HepG2 (cell line): ENCODE data around the gene LDLRAP1. TPM values are rescaled to one million over a fixed set of nuclear protein-coding genes. Genes with fewer than 3 reads are reported as not detected.

Source experiments
- ATAC-seq: fragments of 200-7000 bp; cut with Tn5 transposase; 3 replicates; pipeline ENCODE4 v1.9.1; 2020; ENCODE audit warnings: mild to moderate bottlenecking, moderate library complexity
- BruUV-seq: library from RNA; stranded (reverse); fragments of 400-500 nt; replicated peaks from 2 replicates; lab custom pipeline; 2021; lab: Mats Ljungman, UMichigan
- CTCF ChIA-PET: fragments of 300-600 bp; formaldehyde crosslinking; extraction: SDS; loops from one replicate; lab custom pipeline; 2021; ENCODE audit warnings: low total read pairs, inconsistent platforms, low intra/inter-chr PET ratio; lab: Yijun Ruan, JAX
- POLR2A ChIA-PET: fragments of 350-600 bp; sonication (Branson Sonifier 250); formaldehyde crosslinking; loops from one replicate; lab custom pipeline; 2020; ENCODE audit warnings: antibody characterized with exemption, inconsistent platforms; lab: Yijun Ruan, JAX
- DNase-seq: peaks from one replicate; pipeline ENCODE4 v3.0.0-alpha.2; 2015; ENCODE audit warnings: low spot score
- FAIRE-seq: peaks from 3 replicates; lab custom pipeline; 2011; peaks lifted over from hg19 to GRCh38; lab: Jason Lieb, UNC
- H2AFZ ChIP-seq: one replicate; pipeline ENCODE4 v1.6.1; 2011; ENCODE audit warnings: low read length, inconsistent platforms
- H3K27ac ChIP-seq: fragments of 300-600 bp; 3 replicates; pipeline ENCODE4 v1.8.0; 2011; ENCODE audit warnings: mixed run types, mild to moderate bottlenecking, mixed read lengths, low read length, inconsistent platforms; ENCODE audit not compliant: insufficient read depth; ENCODE audit errors: extremely low read length
- H3K27me3 ChIP-seq, 2 experiments: fragments of 200-600 bp in 1 of 2; 2 replicates in 1 of 2; 3 replicates in 1 of 2; pipeline versions ENCODE4 v1.6.0 to v1.8.0; 2011; ENCODE audit warnings: low read length in 2 of 2, mild to moderate bottlenecking in 2 of 2, moderate library complexity in 2 of 2, inconsistent platforms in 1 of 2; ENCODE audit not compliant: insufficient read depth in 2 of 2, control insufficient read depth in 1 of 2
- H3K36me3 ChIP-seq, 2 experiments: fragments of 200-600 bp in 1 of 2; replicated peaks in 1 of 2; 2 replicates in 1 of 2; 3 replicates in 1 of 2; pipeline versions ENCODE4 v1.5.1 to v1.8.0; 2011; ENCODE audit warnings: low read length in 2 of 2, inconsistent platforms in 1 of 2; ENCODE audit not compliant: insufficient read depth in 2 of 2, control insufficient read depth in 1 of 2
- H3K4me1 ChIP-seq: 2 replicates; pipeline ENCODE4 v1.5.1; 2012; ENCODE audit warnings: low read length, inconsistent platforms; ENCODE audit not compliant: insufficient read depth
- H3K4me2 ChIP-seq: 2 replicates; pipeline ENCODE4 v1.6.0; 2011; ENCODE audit warnings: low read depth, low read length, inconsistent platforms
- H3K4me3 ChIP-seq, 3 experiments: fragments of 200-600 bp in 1 of 3; sonication (generic), shearing (Covaris generic) in 1 of 3; replicated peaks in 1 of 3; 2 replicates each; pipeline ENCODE4 v1.5.1; 2011 to 2016; ENCODE audit warnings: low read length in 3 of 3, inconsistent platforms in 2 of 3, low read depth in 2 of 3, mild to moderate bottlenecking in 2 of 3, control low read depth in 1 of 3, mixed read lengths in 1 of 3; ENCODE audit not compliant: insufficient read depth in 1 of 3
- H3K79me2 ChIP-seq: one replicate; pipeline ENCODE4 v1.6.1; 2011; ENCODE audit warnings: low read length, inconsistent platforms; ENCODE audit not compliant: insufficient read depth
- H3K9ac ChIP-seq: 2 replicates; pipeline ENCODE4 v1.6.0; 2011; ENCODE audit warnings: mild to moderate bottlenecking, low read depth, low read length, inconsistent platforms; ENCODE audit not compliant: insufficient read depth
- H3K9me3 ChIP-seq: 2 replicates; pipeline ENCODE4 v1.5.1; 2012; ENCODE audit warnings: mild to moderate bottlenecking, low read length
- H4K20me1 ChIP-seq: 2 replicates; pipeline ENCODE4 v1.6.0; 2011; ENCODE audit warnings: inconsistent platforms, mild to moderate bottlenecking, low read length, moderate library complexity; ENCODE audit not compliant: insufficient read depth
- ATM ChIP-seq: fragments of 450-650 bp; IDR thresholded peaks from 2 replicates; pipeline ENCODE4 v1.7.1; 2017; ENCODE audit warnings: mild to moderate bottlenecking, borderline replicate concordance
- MATR3 ChIP-seq: sonication (generic); formaldehyde crosslinking; IDR thresholded peaks from 2 replicates; pipeline ENCODE4 v1.4.0; 2020; ENCODE audit warnings: missing genetic modification reagents
- PAF1 ChIP-seq: IDR thresholded peaks from 2 replicates; pipeline ENCODE4 v1.6.1; 2016; ENCODE audit warnings: missing genetic modification reagents, missing compliant biosample characterization
- POGZ ChIP-seq: sonication (generic); formaldehyde crosslinking; IDR thresholded peaks from 2 replicates; pipeline ENCODE4 v1.4.0; 2020; ENCODE audit warnings: mild to moderate bottlenecking, missing genetic modification reagents
- RFXANK ChIP-seq: IDR thresholded peaks from 2 replicates; pipeline ENCODE4 v1.6.1; 2016
- ZFYVE20 ChIP-seq: sonication (generic); formaldehyde crosslinking; IDR thresholded peaks from 2 replicates; pipeline ENCODE4 v1.8.0; 2023; ENCODE audit warnings: low read depth, mild to moderate bottlenecking, moderate library complexity, missing genetic modification reagents, borderline replicate concordance
- ZNF142 ChIP-seq: sonication (generic); formaldehyde crosslinking; IDR thresholded peaks from 2 replicates; pipeline ENCODE4 v1.4.0; 2020; ENCODE audit warnings: missing genetic modification reagents
- ZNF484 ChIP-seq: sonication (generic); formaldehyde crosslinking; IDR thresholded peaks from 2 replicates; pipeline ENCODE4 v1.5.1; 2020; ENCODE audit warnings: mild to moderate bottlenecking, low read depth, missing genetic modification reagents, borderline replicate concordance
- ZNF777 ChIP-seq: sonication (generic); formaldehyde crosslinking; IDR thresholded peaks from 2 replicates; pipeline ENCODE4 v1.4.0; 2020; ENCODE audit warnings: missing genetic modification reagents
- ZNF841 ChIP-seq: sonication (generic); formaldehyde crosslinking; IDR thresholded peaks from 2 replicates; pipeline ENCODE4 v1.8.1; 2023; ENCODE audit warnings: missing genetic modification reagents, borderline replicate concordance
- WGBS: methylation state at CpG from one replicate; pipeline ENCODE4 v1.1.6; 2017; ENCODE audit warnings: low lambda C conversion rate; 5-methylcytosine and 5-hydroxymethylcytosine counted together
- in situ Hi-C: cut with HindIII; loops from 2 replicates; pipeline ENCODE4 v1.10.0; 2017; ENCODE audit warnings: low pct_unique_long_range_greater_than_20kb; ENCODE audit not compliant: extremely low pct_ligation_motif_present
- intact Hi-C: fragments of 100-400 bp; cut with micrococcal nuclease; formaldehyde crosslinking; loops from one replicate; pipeline ENCODE4 v1.10.0; 2022; ENCODE audit not compliant: unreplicated experiment
- polyA plus RNA-seq, 8 experiments: library from polyadenylated mRNA; depleted of rRNA in 3 of 8; stranded (reverse) in 7 of 8; unstranded in 1 of 8; fragments of >200 nt; fragmentation: Illumina TruSeq in 4 of 8; extraction: Trizol in 4 of 8; gene quantifications; 2 replicates each; pipeline versions ENCODE4 v1.2.1 to v1.2.3, GENCODE V29; 2011 to 2016; ENCODE audit warnings: low read depth in 4 of 8, missing spikeins in 1 of 8, mixed read lengths in 1 of 8; ENCODE audit not compliant: insufficient read depth in 1 of 8
- total RNA-seq, 5 experiments: library from RNA; depleted of rRNA; stranded (reverse); fragments of >200 nt; fragmentation: Illumina TruSeq; extraction: Trizol; gene quantifications; 2 replicates each; pipeline ENCODE4 v1.2.3, GENCODE V29; 2016; ENCODE audit warnings: low read depth in 1 of 5
- TF ChIP-seq, protein P1 (sequence below): IDR thresholded peaks from 2 replicates; pipeline ENCODE4 v1.6.1; 2016

LDLRAP1 gene
- total and polyA plus RNA-seq, 2 of the 13 experiments (the other 11 are each of a cell fraction or from before 2014, with no cell fraction given): 7.2 to 12.1 TPM

GRCh38 chr1:25565626-25566025, 22.2 kb downstream of the LDLRAP1 start:
- FAIRE-seq (no peak), ATAC-seq (no peak), DNase-seq (no peak)
- H3K9me3 ChIP-seq: no peaks in the 10 kb centered on the region
- BruUV-seq: no TSS peak
- no peaks in the 10 kb centered on the region; a peak in 1 of 5 replicates for H3K36me3 ChIP-seq
- peaks cover 32% of the 10 kb centered on the region for H3K4me1 ChIP-seq
- H2AFZ ChIP-seq: no peak overlapping the region
- POLR2A ChIA-PET: interaction anchor here (1.1 kb wide), 1 partner anchor 17 kb away, joined by 3 read pairs; no protein-coding TSS in a partner anchor
- CTCF ChIA-PET: no interaction called here
- 88% methylated on average over 8 of the region's 8 CpGs for WGBS
- H3K4me3 ChIP-seq: no peak overlapping the region
- no peak overlapping the region for H3K4me2 ChIP-seq
- H3K9ac ChIP-seq: no peak overlapping the region
- no peaks in the 10 kb centered on the region for H3K79me2 ChIP-seq
- no peaks in the 10 kb centered on the region for H4K20me1 ChIP-seq
- intact Hi-C loops: no loop called here
- no peak for TF ChIP-seq ZFYVE20 (CRISPR knock-in tag)
- TF ChIP-seq POGZ: no peak
- TF ChIP-seq ZNF841: no peak
- no peak for TF ChIP-seq RFXANK (CRISPR knock-in tag)
- no peak for TF ChIP-seq PAF1 (CRISPR knock-in tag)
- no peak for TF ChIP-seq MATR3 (CRISPR knock-in tag)
- no peak for TF ChIP-seq ATM
- TF ChIP-seq, protein P1, sequence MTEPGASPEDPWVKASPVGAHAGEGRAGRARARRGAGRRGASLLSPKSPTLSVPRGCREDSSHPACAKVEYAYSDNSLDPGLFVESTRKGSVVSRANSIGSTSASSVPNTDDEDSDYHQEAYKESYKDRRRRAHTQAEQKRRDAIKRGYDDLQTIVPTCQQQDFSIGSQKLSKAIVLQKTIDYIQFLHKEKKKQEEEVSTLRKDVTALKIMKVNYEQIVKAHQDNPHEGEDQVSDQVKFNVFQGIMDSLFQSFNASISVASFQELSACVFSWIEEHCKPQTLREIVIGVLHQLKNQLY (CRISPR knock-in tag): no peak
- H3K27me3 ChIP-seq: no peaks in the 10 kb centered on the region; a peak in 1 of 5 replicates
- H3K27ac ChIP-seq: no peak overlapping the region
- in situ Hi-C loops: loop anchor here (5.0 kb wide), 1 partner anchor 33 kb away; no protein-coding TSS in a partner anchor

DNA sequence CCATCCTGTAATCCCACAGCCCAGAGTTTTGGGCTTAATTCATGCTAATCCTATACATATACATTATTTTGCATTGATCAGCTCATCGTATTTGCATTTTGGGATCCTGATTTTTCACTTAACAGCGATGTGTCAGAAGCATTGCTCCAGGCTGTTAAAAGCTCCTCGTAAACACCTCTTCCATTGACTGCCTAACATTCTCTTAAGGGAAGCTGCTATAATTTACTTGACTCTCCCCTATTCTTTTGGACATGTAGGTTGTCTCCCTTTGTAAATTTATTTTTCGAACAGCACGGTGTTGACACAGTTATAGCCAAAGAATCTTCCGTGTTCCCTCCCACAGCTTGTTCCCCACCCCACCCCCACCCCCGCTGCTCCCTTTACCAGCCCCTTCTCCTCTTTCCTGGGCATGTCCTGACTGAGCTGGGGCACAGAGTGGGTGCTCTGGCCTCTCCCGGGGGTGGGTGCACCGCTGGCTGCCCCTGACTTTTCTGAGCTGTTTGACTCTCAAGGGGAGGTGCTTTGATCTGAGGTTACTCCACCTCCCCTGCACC, 22.8 kb downstream of the LDLRAP1 start:
- Histone ChIP-seq H3K4me1 (peaks cover 32% of the 10 kb centered on the region), H2AFZ (no peak overlapping the region), H3K27ac (no peak overlapping the region)
- CTCF ChIA-PET: no interaction called here
- TF ChIP-seq ZNF142 (no peak), ZNF777 (CRISPR knock-in tag) (no peak), RFXANK (CRISPR knock-in tag) (no peak), ZNF484 (CRISPR knock-in tag) (no peak)
- TF ChIP-seq, all 625 proteins: peak for 0
- Histone ChIP-seq H4K20me1 (no peaks in the 10 kb centered on the region), H3K9me3 (no peaks in the 10 kb centered on the region), H3K79me2 (no peaks in the 10 kb centered on the region), H3K36me3 (no peaks in the 10 kb centered on the region; a peak in 1 of 5 replicates), H3K4me2 (no peak overlapping the region), H3K4me3 (no peak overlapping the region), H3K27me3 (no peaks in the 10 kb centered on the region; a peak in 1 of 5 replicates), H3K9ac (no peak overlapping the region)
- ATAC-seq (no peak), DNase-seq (no peak), FAIRE-seq (no peak)
- BruUV-seq: no TSS peak
- WGBS: 71% methylated on average over 9 of the region's 9 CpGs
- POLR2A ChIA-PET: no interaction called here
- in situ Hi-C loops: loop anchor here (5.0 kb wide), 1 partner anchor 34 kb away; no protein-coding TSS in a partner anchor
- intact Hi-C loops: no loop called here
